HepG2 (cell line): Measurements from ENCODE around the gene FGFR3. TPM values are rescaled to one million over a fixed set of nuclear protein-coding genes. Genes with fewer than 3 reads are reported as not detected.

Experiments used
- AHDC1 ChIP-seq: sonication (generic); formaldehyde crosslinking; IDR thresholded peaks from 2 replicates; pipeline ENCODE4 v1.5.1; 2020; ENCODE audit warnings: mild to moderate bottlenecking, missing genetic modification reagents, borderline replicate concordance
- EEA1 ChIP-seq: sonication (generic); formaldehyde crosslinking; IDR thresholded peaks from 2 replicates; pipeline ENCODE4 v1.5.1; 2020; ENCODE audit warnings: mild to moderate bottlenecking, missing genetic modification reagents, borderline replicate concordance
- HNF4G ChIP-seq, 2 experiments: sonication (generic) in 1 of 2; formaldehyde crosslinking in 1 of 2; IDR thresholded peaks; 2 replicates each; pipeline versions ENCODE4 v1.4.0 to v1.6.1; 2011 to 2020; ENCODE audit warnings: borderline replicate concordance in 2 of 2, low read depth in 2 of 2, mild to moderate bottlenecking in 2 of 2, low read length in 1 of 2, missing genetic modification reagents in 1 of 2, moderate library complexity in 1 of 2
- PRMT3 ChIP-seq: sonication (generic); formaldehyde crosslinking; IDR thresholded peaks from 2 replicates; pipeline ENCODE4 v1.8.1; 2022; ENCODE audit warnings: low read depth, mild to moderate bottlenecking, moderate library complexity, missing genetic modification reagents, borderline replicate concordance
- TFDP2 ChIP-seq: sonication (generic); formaldehyde crosslinking; IDR thresholded peaks from 2 replicates; pipeline ENCODE4 v1.4.0; 2020; ENCODE audit warnings: missing genetic modification reagents
- ZFP91 ChIP-seq: sonication (generic); formaldehyde crosslinking; IDR thresholded peaks from 2 replicates; pipeline ENCODE4 v1.9.0; 2022; ENCODE audit warnings: missing genetic modification reagents, mild to moderate bottlenecking, borderline replicate concordance
- ZGPAT ChIP-seq: IDR thresholded peaks from 2 replicates; pipeline ENCODE4 v1.6.1; 2016; ENCODE audit warnings: mild to moderate bottlenecking
- ZNF44 ChIP-seq: sonication (generic); formaldehyde crosslinking; IDR thresholded peaks from 2 replicates; pipeline ENCODE4 v1.5.1; 2020; ENCODE audit warnings: mild to moderate bottlenecking, missing genetic modification reagents
- ZNF460 ChIP-seq: sonication (generic); formaldehyde crosslinking; IDR thresholded peaks from 2 replicates; pipeline ENCODE4 v1.5.1; 2020; ENCODE audit warnings: missing genetic modification reagents, mild to moderate bottlenecking, borderline replicate concordance
- ZNF646 ChIP-seq: sonication (generic); formaldehyde crosslinking; IDR thresholded peaks from 2 replicates; pipeline ENCODE4 v1.9.0; 2021; ENCODE audit warnings: mild to moderate bottlenecking, missing genetic modification reagents
- polyA plus RNA-seq, 8 experiments: library from polyadenylated mRNA; depleted of rRNA in 3 of 8; stranded (reverse) in 7 of 8; unstranded in 1 of 8; fragments of >200 nt; fragmentation: Illumina TruSeq in 4 of 8; extraction: Trizol in 4 of 8; gene quantifications; 2 replicates each; pipeline versions ENCODE4 v1.2.1 to v1.2.3, GENCODE V29; 2011 to 2016; ENCODE audit warnings: low read depth in 4 of 8, missing spikeins in 1 of 8, mixed read lengths in 1 of 8; ENCODE audit not compliant: insufficient read depth in 1 of 8
- total RNA-seq, 5 experiments: library from RNA; depleted of rRNA; stranded (reverse); fragments of >200 nt; fragmentation: Illumina TruSeq; extraction: Trizol; gene quantifications; 2 replicates each; pipeline ENCODE4 v1.2.3, GENCODE V29; 2016; ENCODE audit warnings: low read depth in 1 of 5

Gene FGFR3
- total and polyA plus RNA-seq, 2 of the 13 experiments (the other 11 are each of a cell fraction or from before 2014, with no cell fraction given): 103 to 109 TPM

- TF ChIP-seq AHDC1 (CRISPR knock-in tag) (no peak), ZNF460 (CRISPR knock-in tag) (no peak), PRMT3 (CRISPR knock-in tag) (no peak), HNF4G (IDR thresholded peaks at IDR 0.05; ENCODE audit: borderline replicate concordance, low read depth, low read length) (no peak), HNF4G (CRISPR knock-in tag; IDR thresholded peaks at IDR 0.05; ENCODE audit: borderline replicate concordance, low read depth) (no peak), ZNF646 (no peak), ZNF44 (no peak), EEA1 (no peak), TFDP2 (CRISPR knock-in tag) (no peak), ZGPAT (no peak), ZFP91 (CRISPR knock-in tag) (no peak)
Measured at GRCh38 chr4:1762264-1763010, 30.7 kb upstream of the FGFR3 start (continued).
